NCI-H2029 (cell line): Measurements from ENCODE around the gene GSTT2.
"Not testable (repeated sequence)": the region's sequence is repeated elsewhere in the genome, so short reads cannot be mapped to it uniquely, and the experiment has no call there.

ENCODE experiments used
- DNase-seq: peaks from one replicate; lab custom pipeline; 2025; lab: John Stamatoyannopoulos, UW

GSTT2 gene

GRCh38 chr22:23979557-23980240 is at the start of gene GSTT2:
TSS of gene GSTT2 (plus strand) at chr22:23980134.
- not testable (repeated sequence) for DNase-seq

GRCh38 chr22:23938328-23939016 is 41.5 kb upstream of the GSTT2 start:
- peak; percentile 10 for DNase-seq

GRCh38 chr22:23939017-23939357 is 40.9 kb upstream of the GSTT2 start:
- no peak for DNase-seq

GRCh38 chr22:23940166-23940565 is 39.8 kb upstream of the GSTT2 start:
- DNase-seq = not testable (repeated sequence)

- peak; percentile 33 for DNase-seq
Observed at GRCh38 chr22:23947391-23947790, 32.5 kb upstream of the GSTT2 start.

GRCh38 chr22:23949764-23950163 is 30.2 kb upstream of the GSTT2 start:
- not testable (repeated sequence) for DNase-seq

GRCh38 chr22:23951383-23951782 is 28.6 kb upstream of the GSTT2 start:
- DNase-seq = not testable (repeated sequence)

- not testable (repeated sequence) for DNase-seq
Observed at GRCh38 chr22:23952794-23953405, 27.0 kb upstream of the GSTT2 start.

GRCh38 chr22:23953485-23953884 is 26.4 kb upstream of the GSTT2 start:
- DNase-seq = not testable (repeated sequence)

- not testable (repeated sequence) for DNase-seq
Observed at GRCh38 chr22:23954193-23954990, 25.5 kb upstream of the GSTT2 start.

- not testable (repeated sequence) for DNase-seq
Observed at GRCh38 chr22:23954991-23955305, 25.0 kb upstream of the GSTT2 start.

- not testable (repeated sequence) for DNase-seq
Observed at GRCh38 chr22:23955886-23956285, 24.0 kb upstream of the GSTT2 start.

- peak; percentile 42 for DNase-seq
Observed at GRCh38 chr22:23956301-23956900, 23.5 kb upstream of the GSTT2 start.

GRCh38 chr22:23961084-23961771 is 18.7 kb upstream of the GSTT2 start, which contains the start of gene GSTT2B:
TSS of gene GSTT2B (minus strand) at chr22:23961195. CDS start at chr22:23961131, 64 bp downstream.
- not testable (repeated sequence) for DNase-seq

GRCh38 chr22:23966094-23966493 is 13.8 kb upstream of the GSTT2 start:
- DNase-seq = not testable (repeated sequence)

- DNase-seq = not testable (repeated sequence)
Observed at GRCh38 chr22:23966568-23966967, 13.4 kb upstream of the GSTT2 start, which contains the start of gene DDTL. TSS of gene DDTL (plus strand) at chr22:23966888. CDS start at chr22:23966915, 27 bp downstream.

- no peak for DNase-seq
Observed at GRCh38 chr22:23969071-23969470, 10.9 kb upstream of the GSTT2 start.

GRCh38 chr22:23970201-23970641 is 9.7 kb upstream of the GSTT2 start:
- DNase-seq = no peak

- no peak for DNase-seq
Observed at GRCh38 chr22:23970816-23971486, 9.0 kb upstream of the GSTT2 start.

GRCh38 chr22:23971927-23972326 is 8.0 kb upstream of the GSTT2 start:
- not testable (repeated sequence) for DNase-seq
